H1 (cell line): ENCODE results near the gene TRMT10A. TPM values are rescaled to one million over a fixed set of nuclear protein-coding genes. Genes with fewer than 3 reads are reported as not detected.

Experiments
- EZH2 ChIP-seq: fragments of 200-600 bp; sonication (generic); IDR thresholded peaks from 2 replicates; pipeline ENCODE4 v1.7.1; 2012; ENCODE audit warnings: low read depth, mild to moderate bottlenecking, moderate library complexity, low read length, inconsistent platforms; ENCODE audit not compliant: severe bottlenecking
- MAFK ChIP-seq: IDR thresholded peaks from 2 replicates; pipeline ENCODE4 v1.6.1; 2012; ENCODE audit warnings: low read depth, mild to moderate bottlenecking, improper control_type of control experiment, low read length
- polyA plus RNA-seq, 7 experiments: library from polyadenylated mRNA; depleted of rRNA in 3 of 7; stranded (reverse) in 5 of 7; unstranded in 2 of 7; fragments of >200 nt in 5 of 7; fragments of 200-250 nt in 2 of 7; gene quantifications; 1 replicate in 5 of 7; 2 replicates in 1 of 7; 4 replicates in 1 of 7; pipeline versions ENCODE4 v1.2.1 to v1.2.3, GENCODE V29; 2011 to 2013; ENCODE audit warnings: missing spikeins in 2 of 7, mixed read lengths in 2 of 7
- total RNA-seq: library from RNA; stranded (reverse); fragmentation: NEBNext Ultra II Directional; extraction: Animal tissue kit (Norgen Biotek cat#: 25700); gene quantifications from 2 replicates; pipeline ENCODE4 v1.2.1, GENCODE V29; 2021

The TRMT10A gene
- total and polyA plus RNA-seq, 2 of the 8 experiments (the other 6 are each of a cell fraction or from before 2014, with no cell fraction given) = 1.5 to 3.8 TPM

GRCh38 chr4:99504804-99505502 is 58.9 kb downstream of the TRMT10A start (continued):
- no peak for TF ChIP-seq MAFK
- no peak for TF ChIP-seq EZH2

Other genes starting within 250 kb of the TRMT10A start
- not detected in 2 replicates for gene ADH1B, start 242.6 kb downstream of the TRMT10A start, total RNA-seq
- gene ADH1B, start 242.6 kb downstream of the TRMT10A start, polyA plus RNA-seq (2011; rRNA removed) = not detected in 2 replicates
- gene ADH1C, start 211.3 kb downstream of the TRMT10A start, total RNA-seq = not detected in 2 replicates
- gene ADH1C, start 211.3 kb downstream of the TRMT10A start, polyA plus RNA-seq (2011; rRNA removed) = not detected in 2 replicates
- not detected in 2 replicates for gene ADH7, start 128.7 kb downstream of the TRMT10A start, total RNA-seq
- gene ADH7, start 128.7 kb downstream of the TRMT10A start, polyA plus RNA-seq (2011; rRNA removed) = not detected in 2 replicates
- gene C4orf17, start 53.0 kb downstream of the TRMT10A start, total RNA-seq = not detected in 2 replicates
- not detected in 2 replicates for gene C4orf17, start 53.0 kb downstream of the TRMT10A start, polyA plus RNA-seq (2011; rRNA removed)
- 0.26 and 0.50 TPM in 2 replicates for gene MTTP, start 10.8 kb upstream of the TRMT10A start, total RNA-seq
- 0.08 and 0.12 TPM in 2 replicates for gene MTTP, start 10.8 kb upstream of the TRMT10A start, polyA plus RNA-seq (2011; rRNA removed)
- not detected in 2 replicates for gene C4orf54, start 93.8 kb upstream of the TRMT10A start, total RNA-seq
- gene C4orf54, start 93.8 kb upstream of the TRMT10A start, polyA plus RNA-seq (2011; rRNA removed) = not detected in 2 replicates